NCI-H345 treated with DMSO at 0.1 percent for 48 hours (cell line): ENCODE results near the gene DGKB.
"Not testable (repeated sequence)": the region's sequence is repeated elsewhere in the genome, so short reads cannot be mapped to it uniquely, and the experiment has no call there.

Experiments used
- DNase-seq: peaks from one replicate; lab custom pipeline; 2025; ENCODE audit not compliant: unreplicated experiment; lab: John Stamatoyannopoulos, UW

The DGKB gene

GRCh38 chr7:14483663-14484062 is 418.9 kb downstream of the DGKB start:
- DNase-seq, result no peak

- DNase-seq, result no peak
Measured at GRCh38 chr7:14480281-14480680, 422.3 kb downstream of the DGKB start.

- no peak for DNase-seq
Measured at GRCh38 chr7:14478834-14479510, 423.6 kb downstream of the DGKB start.

- not testable (repeated sequence) for DNase-seq
Measured at GRCh38 chr7:14461716-14462115, 440.8 kb downstream of the DGKB start.

GRCh38 chr7:14458846-14459245 is 443.7 kb downstream of the DGKB start:
- not testable (repeated sequence) for DNase-seq

GRCh38 chr7:14457568-14458453 is 444.7 kb downstream of the DGKB start:
- DNase-seq, result peak; percentile 27

- no peak for DNase-seq
Measured at GRCh38 chr7:14449291-14449690, 453.3 kb downstream of the DGKB start.

- no peak for DNase-seq
Measured at GRCh38 chr7:14446829-14447228, 455.7 kb downstream of the DGKB start.

- no peak for DNase-seq
Measured at GRCh38 chr7:14446219-14446618, 456.3 kb downstream of the DGKB start.

- no peak for DNase-seq
Measured at GRCh38 chr7:14438366-14438765, 464.2 kb downstream of the DGKB start.

- DNase-seq, result no peak
Measured at GRCh38 chr7:14436878-14437277, 465.7 kb downstream of the DGKB start.

- no peak for DNase-seq
Measured at GRCh38 chr7:14432924-14433323, 469.6 kb downstream of the DGKB start.

- no peak for DNase-seq
Measured at GRCh38 chr7:14430926-14431325, 471.6 kb downstream of the DGKB start.

- no peak for DNase-seq
Measured at GRCh38 chr7:14425559-14425958, 477.0 kb downstream of the DGKB start.

GRCh38 chr7:14424675-14425074 is 477.9 kb downstream of the DGKB start:
- DNase-seq, result no peak

GRCh38 chr7:14420768-14421167 is 481.8 kb downstream of the DGKB start:
- no peak for DNase-seq

- no peak for DNase-seq
Measured at GRCh38 chr7:14419531-14419930, 483.0 kb downstream of the DGKB start.

- no peak for DNase-seq
Measured at GRCh38 chr7:14418633-14419032, 483.9 kb downstream of the DGKB start.

- DNase-seq, result no peak
Measured at GRCh38 chr7:14414274-14414986, 488.1 kb downstream of the DGKB start.

- DNase-seq, result no peak
Measured at GRCh38 chr7:14407246-14408015, 495.1 kb downstream of the DGKB start.

- no peak for DNase-seq
Measured at GRCh38 chr7:14403587-14403986, 499.0 kb downstream of the DGKB start.
